Neural cell (in vitro differentiated cells): ENCODE data around the gene SRSF5. TPM values are rescaled to one million over a fixed set of nuclear protein-coding genes. Genes with fewer than 3 reads are reported as not detected.

Experiments used
- H2AFZ ChIP-seq: fragments of 200-600, 300-800 bp; sonication (generic), shearing (Covaris generic); 2 replicates; pipeline ENCODE4 v1.6.0; 2014; ENCODE audit warnings: low read depth, mild to moderate bottlenecking, antibody characterized with exemption, low read length, moderate library complexity
- H3F3A ChIP-seq: fragments of 200-600 bp; shearing (Covaris generic); 2 replicates; pipeline ENCODE4 v1.6.1; 2016; ENCODE audit warnings: mild to moderate bottlenecking, moderate library complexity, mixed read lengths, antibody characterized with exemption, low read length; ENCODE audit not compliant: insufficient read depth, poor library complexity, severe bottlenecking
- H3K27ac ChIP-seq: fragments of 200-600, 300-800 bp; sonication (generic), shearing (Covaris generic); 2 replicates; pipeline ENCODE4 v1.5.1; 2014; ENCODE audit warnings: mild to moderate bottlenecking, low read length, moderate library complexity
- H3K27me3 ChIP-seq: fragments of 300-800, 200-600 bp; sonication (generic), shearing (Covaris generic); 2 replicates; pipeline ENCODE4 v1.6.0; 2014; ENCODE audit warnings: mild to moderate bottlenecking, low read depth, low read length, moderate library complexity; ENCODE audit not compliant: insufficient read depth
- H3K36me3 ChIP-seq: fragments of 300-800, 200-600 bp; sonication (generic), shearing (Covaris generic); 2 replicates; pipeline ENCODE4 v1.5.1; 2014; ENCODE audit warnings: mild to moderate bottlenecking, antibody characterized with exemption, low read length, moderate library complexity; ENCODE audit not compliant: insufficient read depth
- H3K4me2 ChIP-seq: fragments of 300-800, 200-600 bp; sonication (generic), shearing (Covaris generic); 2 replicates; pipeline ENCODE4 v1.6.0; 2014; ENCODE audit warnings: mild to moderate bottlenecking, low read length
- H3K4me3 ChIP-seq: fragments of 300-800, 200-600 bp; sonication (generic), shearing (Covaris generic); 2 replicates; pipeline ENCODE4 v1.5.1; 2014; ENCODE audit warnings: mild to moderate bottlenecking, low read length, moderate library complexity
- H3K79me2 ChIP-seq: fragments of 200-600 bp; shearing (Covaris generic); replicated peaks from 2 replicates; pipeline ENCODE4 v1.6.0; 2014; ENCODE audit warnings: mild to moderate bottlenecking, low read length, moderate library complexity; ENCODE audit not compliant: insufficient read depth
- H3K9ac ChIP-seq: fragments of 300-800, 200-600 bp; sonication (generic), shearing (Covaris generic); 2 replicates; pipeline ENCODE4 v1.6.1; 2016; ENCODE audit warnings: mild to moderate bottlenecking, low read length, mixed read lengths
- H3K9me2 ChIP-seq: fragments of 200-600 bp; shearing (Covaris generic); 2 replicates; pipeline ENCODE4 v1.6.1; 2016; ENCODE audit warnings: mild to moderate bottlenecking, low read length, mixed read lengths; ENCODE audit not compliant: insufficient read depth
- H3K9me3 ChIP-seq: fragments of 200-600, 300-800 bp; sonication (generic), shearing (Covaris generic); 2 replicates; pipeline ENCODE4 v1.6.1; 2016; ENCODE audit warnings: mild to moderate bottlenecking, mixed run types, low read length, moderate library complexity, mixed read lengths
- H4K20me1 ChIP-seq: fragments of 200-600 bp; shearing (Covaris generic); 2 replicates; pipeline ENCODE4 v1.6.1; 2016; ENCODE audit warnings: mild to moderate bottlenecking, mixed run types; ENCODE audit not compliant: insufficient read depth
- EP300 ChIP-seq: fragments of 450-650 bp; conservative IDR thresholded peaks from 2 replicates; pipeline ENCODE4 v1.6.1; 2014; ENCODE audit warnings: antibody characterized with exemption, mild to moderate bottlenecking, moderate library complexity; ENCODE audit not compliant: poor library complexity, severe bottlenecking
- EZH2 ChIP-seq: fragments of 200-600, 300-800 bp; shearing (Covaris generic), sonication (generic); IDR thresholded peaks from 2 replicates; pipeline ENCODE4 v1.6.1; 2014; ENCODE audit warnings: antibody characterized with exemption, low read length, borderline replicate concordance, mild to moderate bottlenecking; ENCODE audit not compliant: insufficient read depth, poor library complexity, severe bottlenecking
- MXI1 ChIP-seq: fragments of 450-650 bp; conservative IDR thresholded peaks from 2 replicates; pipeline ENCODE4 v1.6.1; 2014; ENCODE audit warnings: antibody characterized with exemption, mild to moderate bottlenecking; ENCODE audit not compliant: poor library complexity, severe bottlenecking
- POLR2AphosphoS5 ChIP-seq: IDR thresholded peaks from 2 replicates; pipeline ENCODE4 v1.6.1; 2012
- RAD21 ChIP-seq: fragments of 450-650 bp; conservative IDR thresholded peaks from 2 replicates; pipeline ENCODE4 v1.6.1; 2014; ENCODE audit warnings: antibody characterized with exemption, mild to moderate bottlenecking, moderate library complexity
- SMC3 ChIP-seq: fragments of 450-650 bp; conservative IDR thresholded peaks from 2 replicates; pipeline ENCODE4 v1.6.1; 2014; ENCODE audit warnings: antibody characterized with exemption, mild to moderate bottlenecking, moderate library complexity; ENCODE audit not compliant: poor library complexity
- TAF1 ChIP-seq: IDR thresholded peaks from 2 replicates; pipeline ENCODE4 v1.6.1; 2012; ENCODE audit warnings: low read depth
- polyA plus RNA-seq: library from polyadenylated mRNA; depleted of rRNA; stranded (reverse); fragments of >200 nt; gene quantifications from 2 replicates; pipeline ENCODE4 v1.2.3, GENCODE V29; 2014
- TF ChIP-seq, protein P1 (sequence below): IDR thresholded peaks from 2 replicates; pipeline ENCODE4 v1.6.1; 2012; ENCODE audit warnings: borderline replicate concordance
- TF ChIP-seq, protein P2 (sequence below): fragments of 450-650 bp; IDR thresholded peaks from 2 replicates; pipeline ENCODE4 v1.5.1; 2014; ENCODE audit warnings: antibody characterized with exemption, mild to moderate bottlenecking, moderate library complexity; ENCODE audit not compliant: poor library complexity, severe bottlenecking

The SRSF5 gene
- polyA plus RNA-seq, 1 donor from 2014 or later, result 1,017 TPM

GRCh38 chr14:69811227-69811867 is 44.4 kb downstream of the SRSF5 start:
- no peak overlapping the region for H3K4me2 ChIP-seq
- H3K36me3 ChIP-seq, result no peaks in the 10 kb centered on the region
- H3K79me2 ChIP-seq, result no peaks in the 10 kb centered on the region
- no peak overlapping the region for H3K27ac ChIP-seq
- H3K27me3 ChIP-seq, result no peaks in the 10 kb centered on the region
- H3K9me3 ChIP-seq, result no peaks in the 10 kb centered on the region
- no peak overlapping the region for H2AFZ ChIP-seq
- H4K20me1 ChIP-seq, result no peaks in the 10 kb centered on the region
- no peak overlapping the region for H3K9ac ChIP-seq
- TF ChIP-seq TAF1, result no peak
- no peak for TF ChIP-seq POLR2AphosphoS5
- no peak for TF ChIP-seq SMC3
- TF ChIP-seq EP300, result no peak
- TF ChIP-seq MXI1, result no peak
- TF ChIP-seq RAD21, result no peak
- TF ChIP-seq, protein P1, sequence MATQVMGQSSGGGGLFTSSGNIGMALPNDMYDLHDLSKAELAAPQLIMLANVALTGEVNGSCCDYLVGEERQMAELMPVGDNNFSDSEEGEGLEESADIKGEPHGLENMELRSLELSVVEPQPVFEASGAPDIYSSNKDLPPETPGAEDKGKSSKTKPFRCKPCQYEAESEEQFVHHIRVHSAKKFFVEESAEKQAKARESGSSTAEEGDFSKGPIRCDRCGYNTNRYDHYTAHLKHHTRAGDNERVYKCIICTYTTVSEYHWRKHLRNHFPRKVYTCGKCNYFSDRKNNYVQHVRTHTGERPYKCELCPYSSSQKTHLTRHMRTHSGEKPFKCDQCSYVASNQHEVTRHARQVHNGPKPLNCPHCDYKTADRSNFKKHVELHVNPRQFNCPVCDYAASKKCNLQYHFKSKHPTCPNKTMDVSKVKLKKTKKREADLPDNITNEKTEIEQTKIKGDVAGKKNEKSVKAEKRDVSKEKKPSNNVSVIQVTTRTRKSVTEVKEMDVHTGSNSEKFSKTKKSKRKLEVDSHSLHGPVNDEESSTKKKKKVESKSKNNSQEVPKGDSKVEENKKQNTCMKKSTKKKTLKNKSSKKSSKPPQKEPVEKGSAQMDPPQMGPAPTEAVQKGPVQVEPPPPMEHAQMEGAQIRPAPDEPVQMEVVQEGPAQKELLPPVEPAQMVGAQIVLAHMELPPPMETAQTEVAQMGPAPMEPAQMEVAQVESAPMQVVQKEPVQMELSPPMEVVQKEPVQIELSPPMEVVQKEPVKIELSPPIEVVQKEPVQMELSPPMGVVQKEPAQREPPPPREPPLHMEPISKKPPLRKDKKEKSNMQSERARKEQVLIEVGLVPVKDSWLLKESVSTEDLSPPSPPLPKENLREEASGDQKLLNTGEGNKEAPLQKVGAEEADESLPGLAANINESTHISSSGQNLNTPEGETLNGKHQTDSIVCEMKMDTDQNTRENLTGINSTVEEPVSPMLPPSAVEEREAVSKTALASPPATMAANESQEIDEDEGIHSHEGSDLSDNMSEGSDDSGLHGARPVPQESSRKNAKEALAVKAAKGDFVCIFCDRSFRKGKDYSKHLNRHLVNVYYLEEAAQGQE, result no peak
- no peak for TF ChIP-seq EZH2
- TF ChIP-seq, protein P2, sequence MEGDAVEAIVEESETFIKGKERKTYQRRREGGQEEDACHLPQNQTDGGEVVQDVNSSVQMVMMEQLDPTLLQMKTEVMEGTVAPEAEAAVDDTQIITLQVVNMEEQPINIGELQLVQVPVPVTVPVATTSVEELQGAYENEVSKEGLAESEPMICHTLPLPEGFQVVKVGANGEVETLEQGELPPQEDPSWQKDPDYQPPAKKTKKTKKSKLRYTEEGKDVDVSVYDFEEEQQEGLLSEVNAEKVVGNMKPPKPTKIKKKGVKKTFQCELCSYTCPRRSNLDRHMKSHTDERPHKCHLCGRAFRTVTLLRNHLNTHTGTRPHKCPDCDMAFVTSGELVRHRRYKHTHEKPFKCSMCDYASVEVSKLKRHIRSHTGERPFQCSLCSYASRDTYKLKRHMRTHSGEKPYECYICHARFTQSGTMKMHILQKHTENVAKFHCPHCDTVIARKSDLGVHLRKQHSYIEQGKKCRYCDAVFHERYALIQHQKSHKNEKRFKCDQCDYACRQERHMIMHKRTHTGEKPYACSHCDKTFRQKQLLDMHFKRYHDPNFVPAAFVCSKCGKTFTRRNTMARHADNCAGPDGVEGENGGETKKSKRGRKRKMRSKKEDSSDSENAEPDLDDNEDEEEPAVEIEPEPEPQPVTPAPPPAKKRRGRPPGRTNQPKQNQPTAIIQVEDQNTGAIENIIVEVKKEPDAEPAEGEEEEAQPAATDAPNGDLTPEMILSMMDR, result no peak
- no peaks in the 10 kb centered on the region for H3K9me2 ChIP-seq
- no peak overlapping the region for H3K4me3 ChIP-seq
- no peaks in the 10 kb centered on the region for H3F3A ChIP-seq

DNA sequence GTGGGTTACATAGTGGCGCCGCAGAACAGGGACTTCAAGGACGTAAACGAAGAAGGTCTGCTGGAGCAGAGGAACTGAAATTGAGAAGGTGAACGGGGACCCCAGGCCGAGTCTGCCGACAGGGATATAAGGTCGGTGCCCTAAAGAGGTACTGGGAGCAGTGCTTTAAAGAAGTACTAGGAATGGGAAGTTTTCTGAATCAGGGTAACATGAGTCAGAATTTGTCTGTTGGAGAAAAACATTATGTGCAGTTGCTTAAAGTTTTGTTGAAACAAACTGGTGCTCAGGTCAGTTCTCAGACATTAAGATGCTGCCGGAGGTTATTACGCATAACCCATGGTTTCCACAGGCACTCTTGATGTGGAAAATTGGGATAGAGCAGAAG is 44.9 kb downstream of the SRSF5 start:
- Histone ChIP-seq H3K36me3 (no peaks in the 10 kb centered on the region), H3K9me3 (no peaks in the 10 kb centered on the region), H3K27me3 (no peaks in the 10 kb centered on the region), H3K9me2 (no peaks in the 10 kb centered on the region), H3K4me2 (no peak overlapping the region), H3F3A (no peaks in the 10 kb centered on the region), H3K4me3 (no peak overlapping the region), H3K79me2 (no peaks in the 10 kb centered on the region), H3K27ac (no peak overlapping the region), H3K9ac (no peak overlapping the region), H2AFZ (no peak overlapping the region), H4K20me1 (no peaks in the 10 kb centered on the region)
- TF ChIP-seq RAD21, result no peak
- TF ChIP-seq SMC3, result no peak
- no peak for TF ChIP-seq EP300
- no peak for TF ChIP-seq EZH2
- no peak for TF ChIP-seq POLR2AphosphoS5
- no peak for TF ChIP-seq TAF1
- TF ChIP-seq, protein P2, result no peak
- TF ChIP-seq MXI1, result no peak
- TF ChIP-seq, protein P1, result no peak
